GM23338 (cell line): Measurements from ENCODE around the gene DSE. TPM values are rescaled to one million over a fixed set of nuclear protein-coding genes. Genes with fewer than 3 reads are reported as not detected.

ENCODE experiments used
- ATAC-seq: fragments of 200-7000 bp; cut with Tn5 transposase; 3 replicates; pipeline ENCODE4 v1.9.1; 2020
- DNase-seq: peaks from one replicate; pipeline ENCODE4 v3.0.0-alpha.2; 2015; ENCODE audit warnings: low spot score
- H2AFZ ChIP-seq: fragments of 200-600 bp; sonication (generic); 2 replicates; pipeline ENCODE4 v1.8.0; 2016; ENCODE audit warnings: antibody characterized with exemption, mild to moderate bottlenecking, moderate library complexity
- H3F3A ChIP-seq: fragments of 200-600 bp; sonication (generic); replicated peaks from 2 replicates; pipeline ENCODE4 v1.8.0; 2017; ENCODE audit warnings: antibody characterized with exemption, mixed run types, low read depth
- H3K27ac ChIP-seq: fragments of 200-600 bp; sonication (generic); 2 replicates; pipeline ENCODE4 v1.6.1; 2016; ENCODE audit warnings: low read depth
- H3K27me3 ChIP-seq: fragments of 200-600 bp; sonication (generic); 2 replicates; pipeline ENCODE4 v1.8.0; 2016; ENCODE audit warnings: mild to moderate bottlenecking, mixed run types, moderate library complexity; ENCODE audit not compliant: insufficient read depth
- H3K36me3 ChIP-seq: fragments of 200-600 bp; sonication (generic); 2 replicates; pipeline ENCODE4 v1.8.0; 2016; ENCODE audit warnings: mild to moderate bottlenecking; ENCODE audit not compliant: insufficient read depth
- H3K4me1 ChIP-seq: fragments of 200-600 bp; sonication (generic); 2 replicates; pipeline ENCODE4 v1.8.0; 2016; ENCODE audit warnings: mild to moderate bottlenecking, moderate library complexity; ENCODE audit not compliant: insufficient read depth
- H3K4me2 ChIP-seq: fragments of 200-600 bp; sonication (generic); 2 replicates; pipeline ENCODE4 v1.7.1; 2017; ENCODE audit warnings: mixed run types
- H3K4me3 ChIP-seq: fragments of 200-600 bp; sonication (generic); 2 replicates; pipeline ENCODE4 v1.6.1; 2016; ENCODE audit warnings: mixed run types
- H3K79me2 ChIP-seq: fragments of 200-600 bp; sonication (generic); replicated peaks from 2 replicates; pipeline ENCODE4 v1.8.0; 2017; ENCODE audit warnings: mild to moderate bottlenecking; ENCODE audit not compliant: insufficient read depth
- H3K9me2 ChIP-seq: fragments of 200-600 bp; sonication (generic); 2 replicates; pipeline ENCODE4 v1.8.0; 2017; ENCODE audit not compliant: insufficient read depth
- H4K20me1 ChIP-seq: fragments of 200-600 bp; sonication (generic); replicated peaks from 2 replicates; pipeline ENCODE4 v1.8.0; 2017; ENCODE audit warnings: mild to moderate bottlenecking; ENCODE audit not compliant: insufficient read depth
- H3K27ac Mint-ChIP-seq: 2 replicates; pipeline ENCODE4 v1.8.0; 2020; ENCODE audit warnings: inconsistent platforms, mild to moderate bottlenecking, moderate library complexity, mixed read lengths
- H3K27me3 Mint-ChIP-seq: 3 replicates; pipeline ENCODE4 v1.8.0; 2022; ENCODE audit warnings: low read depth, mild to moderate bottlenecking, moderate library complexity, mixed read lengths, inconsistent platforms; ENCODE audit not compliant: insufficient read depth, poor library complexity
- H3K36me3 Mint-ChIP-seq: 3 replicates; pipeline ENCODE4 v1.8.0; 2021; ENCODE audit warnings: low read depth, mild to moderate bottlenecking, inconsistent platforms, moderate library complexity, mixed read lengths
- H3K4me1 Mint-ChIP-seq: 3 replicates; pipeline ENCODE4 v1.8.0; 2020; ENCODE audit warnings: mild to moderate bottlenecking, inconsistent platforms, mixed read lengths
- H3K4me3 Mint-ChIP-seq: 3 replicates; pipeline ENCODE4 v1.8.0; 2021; ENCODE audit warnings: moderate library complexity, mild to moderate bottlenecking, inconsistent platforms, mixed read lengths
- H3K9me3 Mint-ChIP-seq: 3 replicates; pipeline ENCODE4 v1.8.0; 2020; ENCODE audit warnings: moderate library complexity, mild to moderate bottlenecking, inconsistent platforms, mixed read lengths
- EZH2 ChIP-seq: fragments of 200-600 bp; sonication (generic); IDR thresholded peaks from one replicate; pipeline ENCODE4 v1.8.0; 2017; ENCODE audit warnings: antibody characterized with exemption, mild to moderate bottlenecking, low read depth; ENCODE audit not compliant: unreplicated experiment
- ZNF462 ChIP-seq: fragments of 250-450 bp; sonication (Bioruptor Pico); IDR thresholded peaks from 2 replicates; pipeline ENCODE4 v1.5.0; 2020; ENCODE audit warnings: mild to moderate bottlenecking, moderate library complexity
- polyA plus RNA-seq: library from polyadenylated mRNA; unstranded; fragments of >200 nt; fragmentation: Nextera tagmentation; extraction: Ambion mirVana; gene quantifications from 2 replicates; pipeline ENCODE4 v1.2.1, GENCODE V29; 2016
- total RNA-seq: library from RNA; depleted of rRNA; stranded (reverse); fragments of >200 nt; shearing (Covaris generic); gene quantifications from 2 replicates; pipeline ENCODE4 v1.2.3, GENCODE V29; 2014
- TF ChIP-seq, protein P1 (sequence below), 2 experiments: fragments of 200-600 bp in 1 of 2; sonication (generic) in 1 of 2; conservative IDR thresholded peaks; 2 replicates each; pipeline versions ENCODE4 v1.5.1 to v1.6.1; 2016 to 2017; ENCODE audit warnings: antibody characterized with exemption in 2 of 2, low read depth in 2 of 2, mild to moderate bottlenecking in 2 of 2, moderate library complexity in 1 of 2

The DSE gene
- total and polyA plus RNA-seq, 2 experiments from 2014 or later = 18.8 to 45.2 TPM

DNA sequence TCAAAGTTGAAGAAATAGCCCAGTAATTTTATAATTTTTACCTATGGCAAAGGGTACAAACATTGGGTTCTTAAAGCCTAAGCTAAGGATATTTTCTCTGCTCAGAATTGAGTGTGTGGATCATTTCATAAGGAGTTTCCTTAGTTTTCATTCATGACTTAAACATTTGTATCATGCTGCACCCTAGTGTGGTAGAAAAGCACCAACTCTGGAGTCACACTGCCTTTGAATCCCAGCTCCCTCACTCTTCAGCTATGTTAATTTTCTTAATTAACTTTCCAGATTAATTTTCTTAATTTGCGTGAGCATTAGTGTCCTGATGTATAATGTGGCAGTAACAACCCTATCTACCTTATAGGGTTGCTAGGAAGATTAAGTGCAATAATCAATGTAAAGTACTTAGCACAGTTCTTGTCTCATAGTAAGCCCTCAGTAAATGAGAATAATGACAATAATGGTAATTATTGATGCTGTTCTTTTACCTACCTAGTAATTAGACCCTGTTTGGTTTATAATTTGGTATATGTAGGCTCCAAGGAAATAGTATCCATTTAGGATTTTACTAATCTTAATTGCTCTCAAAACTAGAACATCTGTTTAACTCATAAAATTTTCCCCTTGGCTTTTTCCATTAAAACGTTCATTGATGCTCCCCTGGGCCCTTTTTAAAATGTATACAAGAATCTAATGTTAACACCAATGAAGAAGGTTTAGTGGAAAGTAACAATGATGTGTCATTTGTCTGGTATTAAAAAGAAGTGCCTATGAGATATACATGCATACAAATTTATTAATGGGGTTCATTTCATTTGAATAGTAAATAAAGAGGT, 31.6 kb downstream of the DSE start:
- H3K4me2 ChIP-seq = no peak overlapping the region
- no peak overlapping the region for H3K27ac ChIP-seq
- no peaks in the 10 kb centered on the region for H4K20me1 ChIP-seq
- no peak overlapping the region for H3K4me3 Mint-ChIP-seq
- H3K36me3 Mint-ChIP-seq = peaks cover 6% of the 10 kb centered on the region; the same call in 2 of the 3 replicates
- H3F3A ChIP-seq = no peaks in the 10 kb centered on the region
- no peak overlapping the region for H3K4me3 ChIP-seq
- TF ChIP-seq, protein P1, sequence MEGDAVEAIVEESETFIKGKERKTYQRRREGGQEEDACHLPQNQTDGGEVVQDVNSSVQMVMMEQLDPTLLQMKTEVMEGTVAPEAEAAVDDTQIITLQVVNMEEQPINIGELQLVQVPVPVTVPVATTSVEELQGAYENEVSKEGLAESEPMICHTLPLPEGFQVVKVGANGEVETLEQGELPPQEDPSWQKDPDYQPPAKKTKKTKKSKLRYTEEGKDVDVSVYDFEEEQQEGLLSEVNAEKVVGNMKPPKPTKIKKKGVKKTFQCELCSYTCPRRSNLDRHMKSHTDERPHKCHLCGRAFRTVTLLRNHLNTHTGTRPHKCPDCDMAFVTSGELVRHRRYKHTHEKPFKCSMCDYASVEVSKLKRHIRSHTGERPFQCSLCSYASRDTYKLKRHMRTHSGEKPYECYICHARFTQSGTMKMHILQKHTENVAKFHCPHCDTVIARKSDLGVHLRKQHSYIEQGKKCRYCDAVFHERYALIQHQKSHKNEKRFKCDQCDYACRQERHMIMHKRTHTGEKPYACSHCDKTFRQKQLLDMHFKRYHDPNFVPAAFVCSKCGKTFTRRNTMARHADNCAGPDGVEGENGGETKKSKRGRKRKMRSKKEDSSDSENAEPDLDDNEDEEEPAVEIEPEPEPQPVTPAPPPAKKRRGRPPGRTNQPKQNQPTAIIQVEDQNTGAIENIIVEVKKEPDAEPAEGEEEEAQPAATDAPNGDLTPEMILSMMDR (conservative IDR thresholded peaks at IDR 0.05; ENCODE audit: low read depth in 2 of 2) = peak in 1 of 2 experiments; percentile 14; a peak in 1 of 4 replicates
- no peak for TF ChIP-seq EZH2
- no peak for TF ChIP-seq ZNF462 (CRISPR knock-in tag)
- no peak for DNase-seq
- H3K27me3 ChIP-seq = no peaks in the 10 kb centered on the region
- no peaks in the 10 kb centered on the region for H3K9me2 ChIP-seq
- peaks cover 30% of the 10 kb centered on the region for H3K4me1 ChIP-seq
- no peak overlapping the region for H2AFZ ChIP-seq
- no peaks in the 10 kb centered on the region for H3K9me3 Mint-ChIP-seq
- H3K4me1 Mint-ChIP-seq = peaks cover 57% of the 10 kb centered on the region
- no peaks in the 10 kb centered on the region for H3K27me3 Mint-ChIP-seq
- H3K36me3 ChIP-seq = peaks cover 4% of the 10 kb centered on the region; the same call in 1 of the 2 replicates
- ATAC-seq = no peak
- peaks cover 48% of the 10 kb centered on the region for H3K79me2 ChIP-seq
- no peak overlapping the region for H3K27ac Mint-ChIP-seq
